HG02623 (cell line): ENCODE results near the gene MRPS2.

Experiments
- ATAC-seq: cut with Tn5 transposase; IDR thresholded peaks from one replicate; pipeline ENCODE4 v1.9.1; 2021; ENCODE audit warnings: moderate library complexity; ENCODE audit not compliant: unreplicated experiment

The MRPS2 gene

DNA sequence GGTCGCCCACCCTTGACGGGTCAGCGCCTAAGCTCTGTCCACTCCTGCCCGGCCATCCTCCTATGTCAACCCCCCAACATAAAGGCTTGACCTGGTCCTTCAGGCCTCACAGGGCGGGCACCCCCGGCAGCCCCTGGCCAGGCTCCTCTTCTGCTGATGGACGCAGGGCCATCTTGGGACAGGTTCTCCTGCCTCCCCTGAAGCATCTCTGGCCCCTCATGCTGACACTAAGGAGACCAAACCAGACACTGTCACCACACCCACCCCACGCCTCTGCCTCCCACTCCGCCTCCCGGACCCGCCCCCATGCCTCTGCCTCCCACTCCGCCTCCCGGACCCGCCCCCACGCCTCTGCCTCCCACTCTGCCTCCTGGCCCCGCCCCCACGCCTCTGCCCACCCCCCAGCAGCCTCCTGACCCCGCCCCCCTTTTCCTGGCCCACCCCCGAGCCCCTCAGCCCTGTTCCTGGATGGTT lies 52.3 kb downstream of the MRPS2 start:
- ATAC-seq: no peak
